H9 (cell line): ENCODE measurements around the gene TTC7B. TPM values are rescaled to one million over a fixed set of nuclear protein-coding genes. Genes with fewer than 3 reads are reported as not detected.

Source experiments
- DNase-seq: peaks from one replicate; pipeline ENCODE4 v3.0.0-alpha.2; 2017
- H2AFZ ChIP-seq: one replicate; pipeline ENCODE4 v1.6.1; 2013; ENCODE audit warnings: mild to moderate bottlenecking, low read length, control low read depth, moderate library complexity
- H2AK5ac ChIP-seq: 2 replicates; pipeline ENCODE4 v1.6.1; 2013; ENCODE audit warnings: low read length, control low read depth, mixed read lengths; ENCODE audit not compliant: insufficient read length
- H2BK120ac ChIP-seq: one replicate; pipeline ENCODE4 v1.6.1; 2013; ENCODE audit warnings: low read depth, mild to moderate bottlenecking, low read length, control low read depth, inconsistent platforms; ENCODE audit not compliant: poor library complexity, severe bottlenecking
- H2BK12ac ChIP-seq: 2 replicates; pipeline ENCODE4 v1.6.1; 2013; ENCODE audit warnings: low read length, control low read depth, mixed read lengths, low read depth; ENCODE audit not compliant: insufficient read length
- H2BK15ac ChIP-seq: 2 replicates; pipeline ENCODE4 v1.6.1; 2013; ENCODE audit warnings: low read depth, low read length, control low read depth
- H2BK20ac ChIP-seq: one replicate; pipeline ENCODE4 v1.6.1; 2013; ENCODE audit warnings: low read depth, mild to moderate bottlenecking, low read length, control low read depth, inconsistent platforms; ENCODE audit not compliant: poor library complexity, severe bottlenecking
- H2BK5ac ChIP-seq: 2 replicates; pipeline ENCODE4 v1.6.1; 2013; ENCODE audit warnings: low read length, control low read depth, mixed read lengths; ENCODE audit not compliant: insufficient read length
- H3K14ac ChIP-seq: 2 replicates; pipeline ENCODE4 v1.6.1; 2013; ENCODE audit warnings: low read length, control low read depth; ENCODE audit not compliant: insufficient read depth
- H3K18ac ChIP-seq: 2 replicates; pipeline ENCODE4 v1.6.1; 2013; ENCODE audit warnings: low read depth, mild to moderate bottlenecking, mixed read lengths, low read length, control low read depth; ENCODE audit not compliant: insufficient read length
- H3K23ac ChIP-seq: 2 replicates; pipeline ENCODE4 v1.6.1; 2013; ENCODE audit warnings: low read length, control low read depth, mixed read lengths, low read depth; ENCODE audit not compliant: insufficient read length
- H3K23me2 ChIP-seq: 2 replicates; pipeline ENCODE4 v1.6.1; 2013; ENCODE audit warnings: low read depth, mild to moderate bottlenecking, mixed read lengths, low read length, control low read depth; ENCODE audit not compliant: insufficient read length, poor library complexity, severe bottlenecking
- H3K27ac ChIP-seq: 2 replicates; pipeline ENCODE4 v1.5.1; 2013; ENCODE audit warnings: low read length, control low read depth, mixed read lengths, low read depth; ENCODE audit not compliant: insufficient read length
- H3K27me3 ChIP-seq: 2 replicates; pipeline ENCODE4 v1.6.1; 2013; ENCODE audit warnings: low read length, control low read depth, inconsistent platforms; ENCODE audit not compliant: insufficient read depth
- H3K4ac ChIP-seq: 2 replicates; pipeline ENCODE4 v1.6.1; 2013; ENCODE audit warnings: low read depth, mild to moderate bottlenecking, control low read depth, inconsistent platforms, low read length, moderate library complexity
- H3K4me1 ChIP-seq: 2 replicates; pipeline ENCODE4 v1.6.1; 2013; ENCODE audit warnings: low read length, control low read depth, inconsistent platforms; ENCODE audit not compliant: insufficient read depth
- H3K4me2 ChIP-seq: 2 replicates; pipeline ENCODE4 v1.6.1; 2013; ENCODE audit warnings: low read length, control low read depth, mixed read lengths; ENCODE audit not compliant: insufficient read length, insufficient read depth
- H3K56ac ChIP-seq: 2 replicates; pipeline ENCODE4 v1.6.1; 2013; ENCODE audit warnings: low read depth, mild to moderate bottlenecking, mixed read lengths, low read length, control low read depth; ENCODE audit not compliant: insufficient read length
- H3K79me1 ChIP-seq: 2 replicates; pipeline ENCODE4 v1.6.1; 2013; ENCODE audit warnings: low read depth, mild to moderate bottlenecking, moderate library complexity, low read length, control low read depth, inconsistent platforms; ENCODE audit not compliant: insufficient read depth, poor library complexity, severe bottlenecking
- H3K79me2 ChIP-seq: 2 replicates; pipeline ENCODE4 v1.6.1; 2013; ENCODE audit warnings: low read length, control low read depth, inconsistent platforms; ENCODE audit not compliant: insufficient read depth
- H3K9ac ChIP-seq: 2 replicates; pipeline ENCODE4 v1.6.1; 2013; ENCODE audit warnings: low read length, control low read depth, mixed read lengths; ENCODE audit not compliant: insufficient read length; ENCODE audit errors: extremely low read depth
- H3K9me3 ChIP-seq: one replicate; pipeline ENCODE4 v1.6.1; 2013; ENCODE audit warnings: low read depth, low read length, inconsistent platforms; ENCODE audit not compliant: control insufficient read depth
- H3T11ph ChIP-seq: one replicate; pipeline ENCODE4 v1.6.1; 2013; ENCODE audit warnings: mild to moderate bottlenecking, low read length, control low read depth, inconsistent platforms
- H4K20me1 ChIP-seq: one replicate; pipeline ENCODE4 v1.6.1; 2013; ENCODE audit not compliant: control insufficient read depth, insufficient read length, insufficient read depth
- H4K5ac ChIP-seq: 2 replicates; pipeline ENCODE4 v1.6.1; 2013; ENCODE audit warnings: low read depth, mild to moderate bottlenecking, mixed read lengths, low read length, control low read depth; ENCODE audit not compliant: insufficient read length
- H4K8ac ChIP-seq: replicated peaks from 2 replicates; pipeline ENCODE4 v1.6.1; 2013; ENCODE audit warnings: low read length, control low read depth, mixed read lengths, low read depth; ENCODE audit not compliant: insufficient read length
- H4K91ac ChIP-seq: 2 replicates; pipeline ENCODE4 v1.6.1; 2013; ENCODE audit warnings: low read depth, mild to moderate bottlenecking, moderate library complexity, mixed read lengths, low read length, control low read depth; ENCODE audit not compliant: insufficient read length
- H3K27ac Mint-ChIP-seq, 3 experiments: 2 replicates in 2 of 3; 3 replicates in 1 of 3; pipeline ENCODE4 v1.8.0; 2020 to 2021; ENCODE audit warnings: mixed read lengths in 3 of 3, mild to moderate bottlenecking in 1 of 3, moderate library complexity in 1 of 3
- H3K27me3 Mint-ChIP-seq: 2 replicates; pipeline ENCODE4 v1.8.0; 2021; ENCODE audit warnings: low read depth, mild to moderate bottlenecking, moderate library complexity, mixed read lengths
- H3K36me3 Mint-ChIP-seq, 3 experiments: 2 replicates in 2 of 3; 3 replicates in 1 of 3; pipeline ENCODE4 v1.8.0; 2020 to 2021; ENCODE audit warnings: low read depth in 3 of 3, mixed read lengths in 3 of 3; ENCODE audit not compliant: insufficient read depth in 1 of 3
- H3K4me1 Mint-ChIP-seq, 2 experiments: 2 replicates each; pipeline ENCODE4 v1.8.0; 2020; ENCODE audit warnings: mixed read lengths in 2 of 2
- H3K4me3 Mint-ChIP-seq, 2 experiments: 2 replicates in 1 of 2; 3 replicates in 1 of 2; pipeline ENCODE4 v1.8.0; 2020 to 2021; ENCODE audit warnings: mild to moderate bottlenecking in 2 of 2, mixed read lengths in 2 of 2, moderate library complexity in 1 of 2
- H3K9me3 Mint-ChIP-seq, 2 experiments: 2 replicates in 1 of 2; 3 replicates in 1 of 2; pipeline ENCODE4 v1.8.0; 2020; ENCODE audit warnings: mild to moderate bottlenecking in 2 of 2, mixed read lengths in 2 of 2, moderate library complexity in 1 of 2
- CTCF ChIP-seq: fragments of 200-600 bp; sonication (generic); conservative IDR thresholded peaks from 3 replicates; pipeline ENCODE4 v1.8.0; 2021; ENCODE audit warnings: antibody characterized with exemption, mild to moderate bottlenecking
- total RNA-seq: library from RNA; stranded (reverse); gene quantifications from 2 replicates; pipeline ENCODE4 v1.2.1, GENCODE V29; 2021

TTC7B gene
- total RNA-seq, 1 experiment from 2014 or later: 33.7 TPM

DNA sequence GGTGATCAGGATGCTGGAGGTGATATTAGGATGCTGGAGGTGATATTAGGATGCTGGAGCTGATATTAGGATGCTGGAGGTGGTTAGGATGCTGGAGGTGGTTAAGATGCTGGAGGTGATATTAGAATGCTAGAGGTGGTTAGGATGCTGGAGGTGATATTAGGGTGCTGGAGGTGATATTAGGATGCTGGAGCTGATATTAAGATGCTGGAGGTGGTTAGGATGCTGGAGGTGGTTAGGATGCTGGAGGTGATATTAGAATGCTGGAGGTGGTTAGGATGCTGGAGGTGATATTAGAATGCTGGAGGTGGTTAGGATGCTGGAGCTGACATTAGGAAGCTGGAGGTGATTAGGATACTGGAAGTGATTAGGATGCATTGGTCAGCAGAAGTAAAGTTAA is 318.0 kb downstream of the TTC7B start:
- H3K27me3 ChIP-seq: no peaks in the 10 kb centered on the region
- no peak overlapping the region for H2BK15ac ChIP-seq
- no peak overlapping the region for H4K8ac ChIP-seq
- H4K5ac ChIP-seq: no peak overlapping the region
- TF ChIP-seq CTCF: no peak
- DNase-seq: no peak
- H3K27ac ChIP-seq: no peak overlapping the region
- no peaks in the 10 kb centered on the region for H4K20me1 ChIP-seq
- H3K9me3 Mint-ChIP-seq: no peaks in the 10 kb centered on the region; a peak in 2 of 5 replicates
- no peaks in the 10 kb centered on the region for H3K23me2 ChIP-seq
- H3K79me1 ChIP-seq: no peaks in the 10 kb centered on the region
- no peak overlapping the region for H3K18ac ChIP-seq
- no peak overlapping the region for H2AFZ ChIP-seq
- H3T11ph ChIP-seq: no peak overlapping the region
- H3K4me2 ChIP-seq: no peak overlapping the region
- no peak overlapping the region for H3K27ac Mint-ChIP-seq
- no peak overlapping the region for H2BK20ac ChIP-seq
- H3K4ac ChIP-seq: no peak overlapping the region
- peaks cover 35 to 36% of the 10 kb centered on the region in 2 experiments for H3K4me1 Mint-ChIP-seq
- H3K9me3 ChIP-seq: no peaks in the 10 kb centered on the region
- H3K23ac ChIP-seq: no peak overlapping the region
- no peak overlapping the region for H2AK5ac ChIP-seq
- H2BK120ac ChIP-seq: no peak overlapping the region
- no peak overlapping the region for H3K56ac ChIP-seq
- H3K4me3 Mint-ChIP-seq: no peak overlapping the region
- no peaks in the 10 kb centered on the region; a peak in 2 of 7 replicates for H3K36me3 Mint-ChIP-seq
- no peak overlapping the region for H2BK12ac ChIP-seq
- peaks cover 5% of the 10 kb centered on the region; the same call in 1 of the 2 replicates for H3K4me1 ChIP-seq
- H3K9ac ChIP-seq: no peak overlapping the region
- H3K79me2 ChIP-seq: no peaks in the 10 kb centered on the region; the same call in 1 of the 2 replicates
- H4K91ac ChIP-seq: no peak overlapping the region
- no peak overlapping the region for H2BK5ac ChIP-seq
- H3K14ac ChIP-seq: no peak overlapping the region
- peaks cover 5% of the 10 kb centered on the region for H3K27me3 Mint-ChIP-seq
